Measurements from ENCODE around the gene RFC2.
"Not testable (repeated sequence)": the region's sequence is repeated elsewhere in the genome, so short reads cannot be mapped to it uniquely, and the experiment has no call there.

The RFC2 gene

GRCh38 chr7:74216361-74216761, 37.8 kb downstream of the RFC2 start:
- DNase-seq, result no peak

GRCh38 chr7:74215921-74216320, 38.3 kb downstream of the RFC2 start:
- DNase-seq, result no peak

- DNase-seq, result no peak
Measured at GRCh38 chr7:74214816-74215630, 39.2 kb downstream of the RFC2 start.

- no peak for DNase-seq
Measured at GRCh38 chr7:74212661-74213060, 41.5 kb downstream of the RFC2 start.

- not testable (repeated sequence) for DNase-seq
Measured at GRCh38 chr7:74208241-74208640, 46.0 kb downstream of the RFC2 start.

GRCh38 chr7:74207586-74207985, 46.6 kb downstream of the RFC2 start:
- no peak for DNase-seq

- DNase-seq, result peak; percentile 43
Measured at GRCh38 chr7:74206589-74207120, 47.5 kb downstream of the RFC2 start.

GRCh38 chr7:74206052-74206451, 48.1 kb downstream of the RFC2 start:
- DNase-seq, result not testable (repeated sequence)

- DNase-seq, result no peak
Measured at GRCh38 chr7:74203956-74204618, 50.1 kb downstream of the RFC2 start.

- DNase-seq, result peak; percentile 5
Measured at GRCh38 chr7:74202841-74203556, 51.2 kb downstream of the RFC2 start.

GRCh38 chr7:74199551-74200355, 54.4 kb downstream of the RFC2 start:
- no peak for DNase-seq

- DNase-seq, result no peak
Measured at GRCh38 chr7:74197449-74198124, 56.6 kb downstream of the RFC2 start.

- not testable (repeated sequence) for DNase-seq
Measured at GRCh38 chr7:74195968-74196654, 58.1 kb downstream of the RFC2 start.

- not testable (repeated sequence) for DNase-seq
Measured at GRCh38 chr7:74195139-74195860, 58.9 kb downstream of the RFC2 start.

GRCh38 chr7:74194686-74195085, 59.5 kb downstream of the RFC2 start:
- DNase-seq, result no peak

GRCh38 chr7:74193913-74194312, 60.3 kb downstream of the RFC2 start:
- DNase-seq, result no peak

- DNase-seq, result no peak
Measured at GRCh38 chr7:74193054-74193453, 61.1 kb downstream of the RFC2 start.

- no peak for DNase-seq
Measured at GRCh38 chr7:74191231-74191630, 63.0 kb downstream of the RFC2 start.

GRCh38 chr7:74190259-74190658, 63.9 kb downstream of the RFC2 start:
- no peak for DNase-seq

GRCh38 chr7:74187915-74188675, 66.1 kb downstream of the RFC2 start:
- no peak for DNase-seq

All from COR-L47 (cell line).